ENCODE data around the gene SCN2B. TPM values are rescaled to one million over a fixed set of nuclear protein-coding genes. Genes with fewer than 3 reads are reported as not detected.

The SCN2B gene
- total and polyA plus RNA-seq, 2 of the 13 experiments (the other 11 are each of a cell fraction or from before 2014, with no cell fraction given) = 0.01 to 0.02 TPM

Small RNAs within 50 kb of the gene (small RNA-seq; reads per million reads assigned to genes)
- 0 reads per million in 3 experiments for gene HSPE1P18 (ENCODE audit: insufficient read depth in 2 of 3, insufficient read length in 3 of 3, low read depth in 2 of 3, low replicate concordance in 1 of 3)

Other genes with a start within 250 kb of the SCN2B start
- not detected in 2 replicates for gene TMPRSS13, start 247.2 kb downstream of the SCN2B start, total RNA-seq (2016; rRNA removed; fragmentation: Illumina TruSeq; extraction: Trizol)
- not detected in 2 replicates for gene TMPRSS13, start 247.2 kb downstream of the SCN2B start, polyA plus RNA-seq (2011; rRNA removed)
- not detected in 2 replicates for gene IL10RA, start 190.2 kb downstream of the SCN2B start, total RNA-seq (2016; rRNA removed; fragmentation: Illumina TruSeq; extraction: Trizol)
- 0.03 TPM in 1 of 2 replicates, not detected in the other for gene IL10RA, start 190.2 kb downstream of the SCN2B start, polyA plus RNA-seq (2011; rRNA removed)
- gene TMPRSS4, start 99.6 kb downstream of the SCN2B start, total RNA-seq (2016; rRNA removed; fragmentation: Illumina TruSeq; extraction: Trizol) = not detected in 2 replicates
- gene TMPRSS4, start 99.6 kb downstream of the SCN2B start, polyA plus RNA-seq (2011; rRNA removed) = 0.18 and 0.32 TPM in 2 replicates
- gene SMIM35, start 89.7 kb downstream of the SCN2B start, total RNA-seq (2016; rRNA removed; fragmentation: Illumina TruSeq; extraction: Trizol) = not detected in 2 replicates
- gene SMIM35, start 89.7 kb downstream of the SCN2B start, polyA plus RNA-seq (2011; rRNA removed) = 0.04 TPM in 1 of 2 replicates, not detected in the other
- gene SCN4B, start 23.8 kb downstream of the SCN2B start, total RNA-seq (2016; rRNA removed; fragmentation: Illumina TruSeq; extraction: Trizol) = 0.04 TPM in 1 of 2 replicates, not detected in the other
- gene SCN4B, start 23.8 kb downstream of the SCN2B start, polyA plus RNA-seq (2011; rRNA removed) = 0.29 and 0.38 TPM in 2 replicates
- 3.3 and 3.8 TPM in 2 replicates for gene JAML, start 48.4 kb upstream of the SCN2B start, total RNA-seq (2016; rRNA removed; fragmentation: Illumina TruSeq; extraction: Trizol)
- gene JAML, start 48.4 kb upstream of the SCN2B start, polyA plus RNA-seq (2011; rRNA removed) = 2.0 and 2.8 TPM in 2 replicates
- gene MPZL3, start 75.7 kb upstream of the SCN2B start, total RNA-seq (2016; rRNA removed; fragmentation: Illumina TruSeq; extraction: Trizol) = 6.6 and 9.3 TPM in 2 replicates
- 4.5 and 5.3 TPM in 2 replicates for gene MPZL3, start 75.7 kb upstream of the SCN2B start, polyA plus RNA-seq (2011; rRNA removed)
- gene MPZL2, start 87.7 kb upstream of the SCN2B start, total RNA-seq (2016; rRNA removed; fragmentation: Illumina TruSeq; extraction: Trizol) = 16.6 and 27.9 TPM in 2 replicates
- 41.0 and 53.7 TPM in 2 replicates for gene MPZL2, start 87.7 kb upstream of the SCN2B start, polyA plus RNA-seq (2011; rRNA removed)
- gene CD3E, start 128.1 kb upstream of the SCN2B start, total RNA-seq (2016; rRNA removed; fragmentation: Illumina TruSeq; extraction: Trizol) = not detected in 2 replicates
- not detected in 2 replicates for gene CD3E, start 128.1 kb upstream of the SCN2B start, polyA plus RNA-seq (2011; rRNA removed)
- 0.25 and 0.66 TPM in 2 replicates for gene CD3D, start 166.1 kb upstream of the SCN2B start, total RNA-seq (2016; rRNA removed; fragmentation: Illumina TruSeq; extraction: Trizol)
- 6.6 and 7.2 TPM in 2 replicates for gene CD3D, start 166.1 kb upstream of the SCN2B start, polyA plus RNA-seq (2011; rRNA removed)
- gene CD3G, start 167.7 kb upstream of the SCN2B start, total RNA-seq (2016; rRNA removed; fragmentation: Illumina TruSeq; extraction: Trizol) = not detected in 2 replicates
- gene CD3G, start 167.7 kb upstream of the SCN2B start, polyA plus RNA-seq (2011; rRNA removed) = not detected in 2 replicates
- 24.8 and 32.7 TPM in 2 replicates for gene UBE4A, start 183.0 kb upstream of the SCN2B start, total RNA-seq (2016; rRNA removed; fragmentation: Illumina TruSeq; extraction: Trizol)
- gene UBE4A, start 183.0 kb upstream of the SCN2B start, polyA plus RNA-seq (2011; rRNA removed) = 14.7 and 15.1 TPM in 2 replicates
- 320 and 408 TPM in 2 replicates for gene ATP5MG, start 225.0 kb upstream of the SCN2B start, total RNA-seq (2016; rRNA removed; fragmentation: Illumina TruSeq; extraction: Trizol)
- 209 and 260 TPM in 2 replicates for gene ATP5MG, start 225.0 kb upstream of the SCN2B start, polyA plus RNA-seq (2011; rRNA removed)